ENCODE measurements around the gene NBDY.

NBDY gene

DNA sequence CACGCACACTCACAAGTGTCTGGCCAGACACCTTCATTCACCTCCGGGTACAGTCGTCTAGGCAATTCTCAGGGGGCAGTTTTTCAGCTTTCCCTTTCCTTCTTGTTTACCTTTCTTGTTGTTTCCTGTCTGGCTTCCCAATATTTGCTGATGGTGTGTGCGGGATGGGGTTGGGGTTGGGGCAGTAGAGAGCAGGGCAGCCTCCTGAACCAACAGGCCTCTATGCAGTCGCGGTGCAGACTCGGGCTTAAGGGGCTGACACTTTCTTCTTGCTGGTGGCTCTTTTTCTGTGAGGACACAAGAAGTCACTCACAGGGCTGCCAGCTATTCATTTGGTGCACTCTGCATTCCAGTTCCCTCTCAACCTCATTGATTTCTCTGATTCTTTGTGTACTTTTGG, 56.4 kb downstream of the NBDY start:
- DNase-seq (ENCODE audit: low read depth): no peak

DNA sequence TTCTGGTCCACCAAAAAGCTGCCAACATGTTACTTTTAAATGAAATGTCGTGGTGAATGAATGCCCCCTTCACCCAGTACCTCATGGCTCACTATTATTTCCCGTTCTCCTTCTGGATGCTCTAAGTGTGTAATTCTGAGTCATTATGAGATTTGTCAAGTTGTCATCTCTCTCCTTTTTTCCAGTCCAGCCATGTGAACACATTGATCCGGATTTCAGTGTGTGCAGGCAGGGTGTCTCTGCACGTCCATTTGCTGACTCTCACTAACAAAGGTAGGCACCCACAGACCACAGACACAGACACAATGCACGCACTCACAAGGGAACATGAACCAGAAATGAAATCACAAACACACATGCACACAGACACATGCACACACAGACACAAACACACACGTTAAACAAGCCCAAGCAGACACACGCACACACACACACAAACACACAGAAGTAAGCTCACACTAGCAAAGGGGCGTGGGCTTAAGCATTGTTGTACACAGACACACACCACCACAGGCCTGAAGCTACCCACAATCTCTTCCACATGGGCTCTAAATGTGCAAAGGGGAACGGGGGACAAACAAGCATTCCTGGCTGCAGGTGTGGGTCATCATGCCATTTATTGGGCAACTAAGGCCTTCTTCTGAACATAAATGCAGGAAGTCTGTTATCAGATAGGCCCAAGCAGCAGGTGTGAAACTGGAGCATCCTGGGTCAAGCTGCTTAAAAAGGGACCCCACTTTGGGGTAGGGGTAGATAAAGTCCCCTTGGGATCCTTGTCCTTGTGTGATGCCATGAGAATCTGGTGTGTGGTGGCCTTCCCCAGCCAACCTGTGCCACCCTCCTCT, 58.1 kb downstream of the NBDY start:
- DNase-seq (ENCODE audit: low read depth): no peak

DNA sequence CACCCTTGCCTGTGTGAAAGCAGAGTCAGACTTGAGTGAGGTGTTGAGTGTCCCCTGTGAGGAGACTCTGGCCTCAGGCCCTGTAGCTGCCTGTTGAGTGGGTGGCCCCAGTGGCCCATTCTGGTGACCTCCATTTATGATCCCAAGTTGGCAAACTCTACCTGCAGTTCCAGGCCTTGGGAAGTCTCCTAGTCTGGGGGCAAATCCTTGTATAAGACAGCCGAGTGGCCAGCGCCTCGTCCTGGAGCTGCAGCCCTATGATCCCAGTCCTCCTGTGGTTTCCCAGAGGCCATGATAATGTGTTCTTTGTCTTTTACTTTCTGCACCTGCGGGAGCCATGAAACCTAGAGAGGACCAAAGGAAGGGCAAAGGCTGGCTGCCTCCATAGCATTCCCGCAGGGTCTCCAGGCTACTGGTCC, 58.7 kb downstream of the NBDY start:
- DNase-seq (ENCODE audit: low read depth): no peak

DNA sequence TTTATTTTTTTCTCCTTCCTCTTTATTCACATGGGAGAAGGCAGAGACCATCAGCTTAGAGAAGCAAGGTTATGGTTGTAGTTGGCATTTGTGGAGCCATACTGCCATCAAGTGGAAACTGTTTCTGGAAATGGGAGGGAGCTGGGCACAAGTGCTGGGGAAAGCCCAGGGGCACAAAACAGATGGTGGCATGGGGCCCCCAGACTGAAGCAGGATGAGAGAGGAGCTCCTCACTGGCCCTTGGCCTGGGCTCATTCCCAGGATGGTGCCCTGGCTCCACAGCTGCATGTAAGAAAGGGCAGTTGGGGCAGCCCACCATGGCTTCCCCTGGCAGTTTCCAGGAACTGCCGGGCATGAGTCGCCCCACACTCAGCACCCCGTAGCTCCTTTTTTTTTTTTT, 59.2 kb downstream of the NBDY start:
- no peak for DNase-seq (ENCODE audit: low read depth)

DNA sequence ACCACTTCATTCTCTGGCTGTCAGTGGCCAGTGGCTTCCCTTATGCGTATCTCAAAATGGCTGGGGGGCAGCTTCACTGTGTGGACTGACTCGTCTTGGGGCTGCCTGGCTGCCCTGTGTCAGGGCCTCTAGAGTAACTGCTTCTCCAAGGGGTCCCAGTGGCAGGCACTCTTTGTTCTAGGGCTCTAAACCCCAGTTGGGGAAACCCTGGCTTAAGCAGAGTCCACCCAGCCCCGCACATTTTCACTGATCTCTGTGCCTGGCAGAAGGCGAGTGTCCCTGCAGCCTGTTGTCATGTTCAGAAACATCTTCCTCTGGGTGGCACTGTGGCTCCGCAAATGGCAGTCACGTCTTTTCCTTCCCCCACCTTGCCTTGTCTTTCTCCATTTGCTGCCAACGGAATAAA, 59.7 kb downstream of the NBDY start:
- DNase-seq (ENCODE audit: low read depth): no peak

DNA sequence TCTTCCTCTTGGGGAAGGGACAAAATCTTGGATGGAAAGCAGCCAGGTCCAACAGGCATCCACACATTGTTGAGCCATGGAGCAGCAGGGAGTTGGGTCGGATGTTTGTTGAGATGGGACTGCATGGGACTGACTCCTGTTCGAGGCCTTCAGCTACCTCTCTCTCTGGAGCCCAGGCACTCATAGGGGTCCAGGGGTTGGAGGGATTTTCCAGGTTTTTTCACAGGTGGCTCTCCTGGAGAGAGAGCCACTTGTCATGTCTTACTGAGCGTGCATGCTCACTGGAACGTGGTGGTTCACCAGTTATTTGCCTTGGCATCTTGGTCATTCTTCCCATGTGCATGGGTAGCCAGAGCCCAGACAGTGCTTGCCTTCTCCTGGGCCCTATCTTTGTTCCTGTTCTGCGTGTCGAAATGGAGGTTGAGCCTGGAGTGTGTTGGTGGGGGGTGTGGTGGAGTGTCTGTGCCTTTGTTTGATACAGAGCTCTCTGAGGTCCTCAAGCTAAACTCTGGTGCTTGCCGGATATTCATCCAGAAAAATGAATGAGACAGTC, 60.6 kb downstream of the NBDY start:
- DNase-seq (ENCODE audit: low read depth): no peak

DNA sequence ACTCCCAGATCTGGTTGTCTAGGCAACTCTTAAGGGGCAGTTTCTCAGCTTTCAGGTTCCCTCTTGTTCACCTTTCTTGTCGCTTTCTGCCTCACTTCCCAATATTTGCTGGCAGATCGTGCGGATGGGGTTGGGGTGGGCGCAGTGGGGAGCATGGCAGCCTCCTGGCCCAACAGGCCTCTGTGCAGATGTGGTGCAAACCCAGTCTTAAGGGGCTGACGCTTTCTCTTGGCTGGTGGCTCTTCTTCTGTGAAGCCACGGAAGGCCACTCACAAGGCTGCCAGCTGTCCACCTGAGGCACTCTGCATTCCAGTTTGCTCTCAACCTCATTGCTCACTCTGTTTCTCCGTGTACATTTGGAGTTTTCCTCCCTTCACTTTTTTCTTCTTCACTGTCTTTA, 61.7 kb downstream of the NBDY start:
- DNase-seq (ENCODE audit: low read depth): no peak

DNA sequence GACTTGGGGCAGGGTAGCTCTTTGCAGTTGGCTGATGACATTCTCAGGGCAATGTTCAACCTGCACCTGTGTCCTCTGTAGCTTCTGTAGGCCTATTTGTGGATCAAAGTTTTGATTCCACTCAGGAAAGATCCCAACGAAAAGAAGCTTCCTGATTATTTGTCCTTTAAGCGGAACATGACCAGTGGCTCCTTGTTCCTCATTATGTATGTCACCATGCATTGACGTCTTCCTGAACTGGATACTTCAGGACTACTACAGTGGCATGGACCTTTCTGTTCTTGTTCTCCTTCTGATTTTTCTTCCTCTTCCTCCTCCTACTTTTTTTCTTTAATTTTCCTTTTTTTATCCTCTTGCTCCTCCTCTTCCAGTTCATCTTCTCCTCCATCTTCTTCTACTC, 62.4 kb downstream of the NBDY start:
- DNase-seq (ENCODE audit: low read depth): no peak

DNA sequence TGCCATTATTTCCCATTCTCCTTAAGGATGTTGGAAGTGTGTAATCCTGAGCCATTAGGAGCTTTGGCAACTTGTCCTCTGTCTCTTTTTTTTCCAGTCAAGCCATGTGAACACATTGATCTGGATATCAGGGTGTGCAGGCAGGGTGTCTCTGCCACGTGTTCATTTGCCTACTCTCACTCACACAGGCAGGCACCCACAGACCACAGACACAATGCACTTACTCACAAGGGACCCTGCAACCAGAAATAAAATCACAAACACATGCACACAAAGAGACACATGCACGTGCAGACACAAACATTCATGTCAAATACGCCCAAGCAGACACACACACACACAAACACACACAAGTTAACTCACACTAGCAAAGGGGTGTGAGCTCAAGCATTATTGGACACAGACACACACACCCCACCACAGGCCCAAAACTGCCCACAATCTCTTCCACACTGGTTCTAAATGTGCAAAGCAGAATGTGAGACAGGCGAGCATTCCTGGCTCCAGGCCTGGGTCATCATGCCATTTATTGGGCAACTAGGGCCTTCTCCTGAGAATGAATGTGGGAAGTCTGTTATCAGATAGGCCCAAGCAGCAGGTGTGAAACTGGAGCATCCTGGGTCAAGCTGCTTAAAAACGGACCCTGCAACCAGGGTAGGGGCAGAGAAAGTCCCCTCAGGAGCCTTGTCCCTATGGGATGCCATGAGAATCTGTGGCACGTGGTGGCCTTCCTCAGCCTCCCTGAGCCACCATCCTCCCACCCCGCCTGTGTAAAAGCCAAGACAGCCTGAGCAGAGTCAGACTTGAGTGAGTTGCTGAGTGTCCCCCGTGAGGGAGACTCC, 63.4 kb downstream of the NBDY start:
- no peak for DNase-seq (ENCODE audit: low read depth)

DNA sequence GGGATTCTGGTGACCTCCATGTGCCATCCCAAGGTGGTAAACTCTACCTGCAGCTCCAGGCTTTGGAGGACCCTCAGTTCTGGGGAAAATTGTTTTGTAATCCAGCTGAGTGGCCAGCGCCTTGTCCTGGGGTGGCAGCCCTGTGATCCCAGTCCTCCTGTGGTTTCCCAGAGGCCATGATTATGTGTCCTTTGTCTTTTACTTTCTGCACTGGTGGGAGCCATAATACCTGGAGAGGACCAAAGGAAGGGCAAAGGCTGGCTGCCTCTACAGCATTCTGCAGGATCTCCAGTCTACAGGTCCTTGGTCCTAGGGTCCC, 64.0 kb downstream of the NBDY start:
- DNase-seq (ENCODE audit: low read depth): no peak

DNA sequence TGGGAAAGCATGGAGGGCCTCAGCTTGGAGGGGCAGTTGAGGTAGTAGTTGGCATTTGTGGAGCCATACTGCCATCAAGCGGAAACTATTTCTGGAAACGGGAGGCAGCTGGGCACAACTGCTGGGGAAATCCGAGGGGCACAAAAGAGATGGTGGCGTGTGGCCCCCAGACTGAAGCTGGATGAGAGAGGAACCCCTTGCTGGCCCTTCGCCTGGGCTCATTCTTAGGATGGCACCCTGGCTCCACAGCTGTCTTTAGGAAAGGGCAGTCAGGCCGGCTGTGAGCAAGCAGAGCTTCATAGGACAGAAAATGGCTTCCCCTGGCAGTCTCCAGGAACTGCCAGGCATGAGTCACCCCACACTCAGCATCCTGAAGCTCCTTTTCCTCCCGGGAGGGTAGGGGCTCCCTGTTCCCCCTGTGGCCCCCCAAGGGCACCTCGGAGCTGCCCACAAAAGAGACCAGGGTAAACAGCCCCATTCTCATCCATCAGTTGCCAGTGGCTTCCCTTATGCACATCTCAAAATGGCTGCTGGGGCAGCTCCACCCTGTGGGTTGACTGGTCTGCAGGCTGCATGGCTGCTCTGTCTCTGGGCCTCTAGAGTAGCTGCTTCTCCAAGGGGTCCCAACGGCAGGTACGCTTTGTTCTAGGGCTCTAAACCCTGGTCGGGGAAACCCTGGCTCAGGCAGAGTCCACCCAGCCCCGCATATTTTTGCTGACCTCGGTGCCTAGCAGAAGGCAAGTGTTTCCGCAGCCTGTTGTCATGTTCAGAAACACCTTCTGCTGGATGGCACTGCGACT, 64.7 kb downstream of the NBDY start:
- DNase-seq (ENCODE audit: low read depth): no peak

DNA sequence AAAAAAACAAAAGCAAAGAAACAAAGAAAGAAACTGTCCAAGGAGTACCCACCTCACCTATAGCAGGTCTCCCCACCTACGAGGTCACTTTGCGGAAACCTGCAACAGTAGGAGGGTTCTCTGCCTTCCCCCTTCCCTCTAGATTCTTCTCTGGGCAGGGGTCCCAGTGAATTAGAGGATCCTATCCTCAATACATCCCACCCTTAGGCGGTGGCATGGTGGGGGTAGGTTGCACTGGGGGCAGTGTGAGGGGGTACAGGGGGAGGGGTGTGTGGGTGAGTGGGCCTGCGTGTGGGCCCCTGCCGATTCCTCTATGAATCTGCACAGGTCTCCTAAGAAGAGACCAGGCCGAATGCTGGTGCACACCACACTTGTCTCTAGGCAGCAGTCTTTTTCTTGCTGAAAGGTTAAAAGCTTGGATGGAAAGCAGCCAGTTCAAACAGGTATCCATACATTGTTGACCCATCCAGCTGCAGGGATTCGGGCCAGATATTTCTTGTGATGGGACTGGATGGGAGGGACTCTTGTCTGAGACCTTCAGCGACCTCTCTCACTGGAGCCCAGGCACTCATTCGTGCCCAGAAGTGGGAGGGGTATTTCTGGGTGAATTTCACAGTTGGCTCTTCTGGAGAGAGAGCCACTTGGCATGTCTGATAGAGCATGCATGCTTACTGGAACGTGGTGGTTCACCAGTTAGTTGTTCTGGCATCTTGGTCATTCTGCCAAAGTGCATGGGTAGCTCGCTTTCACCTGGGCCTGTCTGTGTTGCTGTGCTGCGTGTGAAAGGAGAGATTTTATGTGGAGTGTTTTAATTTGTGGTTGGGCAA, 65.6 kb downstream of the NBDY start:
- DNase-seq (ENCODE audit: low read depth): no peak

DNA sequence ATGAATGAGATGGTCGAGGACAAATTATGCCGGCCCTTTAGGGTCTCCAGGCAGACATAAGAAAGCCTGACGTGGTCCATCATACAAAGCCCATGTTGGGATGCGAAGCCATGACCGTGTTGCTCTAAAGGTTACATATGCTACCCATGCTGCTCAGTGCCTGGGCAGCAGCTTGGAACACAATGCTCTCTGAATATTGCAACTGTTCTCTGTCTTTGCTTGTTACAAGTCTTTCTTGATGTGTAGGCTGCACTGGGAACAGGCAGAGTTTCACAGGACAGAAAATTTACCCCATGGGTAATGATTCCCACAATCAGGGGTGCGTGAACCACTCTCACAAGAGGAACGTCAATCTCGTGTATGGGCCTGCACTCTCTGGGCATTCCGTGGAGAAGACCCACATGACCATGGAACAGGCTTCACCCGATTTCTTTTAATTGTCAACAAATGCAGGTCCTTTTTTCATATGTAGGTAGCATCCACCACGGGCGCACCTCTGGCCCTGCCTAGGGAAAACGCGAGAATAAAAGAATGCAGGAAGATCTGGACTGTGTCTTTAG, 66.3 kb downstream of the NBDY start:
- no peak for DNase-seq (ENCODE audit: low read depth)

DNA sequence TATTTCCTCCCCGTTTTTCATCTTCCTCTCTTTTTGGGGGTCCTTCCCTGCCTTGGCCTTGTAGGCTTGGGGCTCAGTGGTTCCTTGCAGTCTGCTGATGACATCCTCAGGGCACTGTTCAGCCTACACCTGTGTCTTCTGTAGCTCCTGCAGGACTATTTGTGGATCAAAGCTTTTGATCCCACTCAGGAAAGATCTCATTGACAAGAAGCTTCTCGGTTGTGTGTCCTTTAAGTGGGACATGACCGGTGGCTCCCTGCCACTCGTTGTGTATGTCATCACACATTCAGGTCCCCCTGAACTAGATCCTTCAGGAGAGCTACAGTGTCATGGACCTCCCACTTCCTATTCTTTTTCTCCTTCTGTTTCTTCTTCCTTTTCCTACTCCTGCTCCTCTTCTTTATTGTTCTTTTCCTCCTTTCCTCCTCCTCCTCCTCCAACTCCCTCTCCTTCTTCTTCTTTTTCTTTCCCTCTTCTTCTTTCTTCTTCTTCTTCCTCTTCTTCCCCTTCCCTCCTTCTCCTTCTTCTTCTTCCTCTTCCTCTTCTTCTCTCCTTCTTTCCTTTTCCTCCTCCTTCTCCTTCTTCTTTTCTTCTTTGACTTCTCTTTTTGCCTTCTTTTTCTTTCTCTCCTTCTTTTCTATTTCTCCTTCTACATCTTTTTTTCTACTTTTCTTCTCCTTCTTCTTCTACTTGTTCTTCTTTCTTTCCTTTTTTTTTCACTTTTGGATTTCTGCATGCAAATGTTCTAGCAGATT, 67.8 kb downstream of the NBDY start:
- no peak for DNase-seq (ENCODE audit: low read depth)

DNA sequence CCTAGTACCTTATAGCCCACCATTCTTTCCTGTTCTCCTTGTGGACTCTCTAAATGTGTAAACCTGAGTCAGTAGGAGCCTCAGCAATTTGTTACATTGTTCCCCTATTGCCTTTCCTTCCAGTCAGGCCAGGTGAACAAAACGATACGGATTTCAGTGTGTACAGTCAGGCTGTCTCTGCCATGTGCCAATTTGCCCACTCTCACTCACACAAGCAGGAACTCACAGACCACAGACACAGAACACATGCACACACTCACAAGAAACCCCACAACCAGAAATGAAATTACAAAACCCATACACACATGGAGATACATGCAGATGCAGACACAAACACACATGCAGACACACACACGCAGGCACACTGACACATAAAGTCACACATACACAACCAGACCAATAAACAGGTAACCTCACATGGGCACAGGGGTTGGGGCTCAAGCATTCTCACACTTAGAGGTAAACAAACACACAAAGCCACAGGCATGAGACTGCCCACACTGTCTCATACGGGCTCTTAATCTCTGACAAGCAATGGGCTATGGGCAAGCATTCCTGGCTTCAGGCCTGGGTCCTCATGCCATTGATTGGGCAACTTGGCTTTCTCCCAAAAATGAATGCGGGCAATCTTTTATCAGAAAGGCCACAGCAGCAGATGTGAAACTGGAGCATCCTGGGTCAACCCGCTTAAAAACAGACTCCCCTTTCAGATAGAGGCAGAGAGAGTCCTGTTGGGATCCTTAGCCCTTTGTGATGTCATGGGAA, 68.7 kb downstream of the NBDY start:
- DNase-seq (ENCODE audit: low read depth): no peak

DNA sequence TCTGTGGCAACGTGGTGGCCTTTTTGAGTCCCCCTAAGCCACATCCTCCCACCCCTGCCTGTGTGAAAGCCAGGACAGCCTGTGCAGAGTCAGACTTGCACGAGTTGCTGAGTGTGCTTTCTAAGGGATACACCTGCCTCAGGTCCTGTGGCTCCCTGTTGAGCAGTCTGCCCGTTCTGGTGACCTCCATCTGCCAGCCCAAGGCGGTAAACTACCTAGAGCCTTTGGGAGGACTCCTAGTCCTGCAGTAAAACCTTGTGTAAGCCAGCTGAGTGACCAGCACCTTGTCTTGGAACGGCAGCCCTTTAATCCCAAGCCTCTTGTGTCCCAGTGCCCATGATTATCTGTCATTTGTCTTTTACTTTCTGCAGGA, 69.3 kb downstream of the NBDY start:
- DNase-seq (ENCODE audit: low read depth): no peak

DNA sequence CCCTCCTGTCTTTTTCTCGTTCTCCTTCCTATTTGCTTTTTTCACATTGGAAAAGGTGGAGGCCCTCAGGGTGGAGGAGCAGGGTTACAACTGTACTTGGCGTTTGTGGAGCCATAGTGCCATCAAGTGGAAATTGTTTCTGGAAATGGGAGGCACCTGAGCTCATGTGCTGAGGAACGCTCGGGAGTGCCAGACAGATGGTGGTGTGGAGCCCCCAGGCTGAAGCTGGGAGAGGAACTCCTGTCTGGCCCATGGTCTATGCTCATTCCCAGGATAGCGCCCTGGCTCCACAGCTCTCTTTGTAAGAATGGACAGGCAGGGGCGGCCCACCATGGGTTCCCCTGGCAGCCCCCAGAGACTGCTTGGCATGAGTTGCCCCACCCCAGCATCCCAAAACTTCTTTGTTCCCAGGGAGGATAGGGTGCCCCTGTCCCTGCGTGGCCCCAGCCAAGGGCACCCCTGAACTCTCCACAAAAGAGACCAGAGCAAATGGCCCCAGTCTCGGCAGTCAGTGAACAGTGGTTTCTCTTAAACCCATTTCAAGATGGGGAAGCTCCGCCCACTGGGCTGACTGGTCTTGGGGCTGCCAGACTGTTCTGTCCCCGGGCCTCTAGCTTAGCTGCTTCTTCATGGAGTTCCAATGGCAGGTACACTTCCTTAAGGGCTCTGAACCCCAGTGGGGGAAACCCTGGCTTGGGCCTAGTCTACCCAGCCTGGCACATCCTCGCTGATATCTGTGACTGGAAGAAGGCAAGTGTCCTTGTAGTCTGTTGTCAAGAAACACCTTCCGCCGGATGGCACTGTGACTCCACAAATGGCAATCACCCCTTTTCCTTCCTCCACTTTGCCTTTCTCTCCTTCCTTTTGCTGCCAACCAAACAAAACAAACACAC, 70.1 kb downstream of the NBDY start:
- no peak for DNase-seq (ENCODE audit: low read depth)

DNA sequence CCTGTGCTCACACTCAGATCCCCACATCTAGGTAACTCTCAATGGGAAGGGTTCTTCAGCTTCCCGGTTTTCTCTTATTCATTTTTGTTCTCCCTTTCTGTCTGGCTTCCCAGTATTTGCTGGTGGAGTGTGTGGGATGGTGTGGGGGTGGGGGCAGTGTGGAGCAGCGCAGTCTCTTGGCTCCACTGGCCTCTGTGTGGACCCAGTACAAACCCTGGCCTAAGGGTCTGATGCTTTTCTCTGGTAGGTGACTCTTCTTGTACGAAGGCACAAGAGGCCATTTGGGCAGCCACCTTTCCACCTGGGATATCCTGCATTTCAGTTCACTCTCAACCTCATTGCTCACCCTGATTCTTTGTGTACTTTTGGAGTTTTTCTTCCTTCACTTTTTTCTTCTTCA, 71.3 kb downstream of the NBDY start:
- no peak for DNase-seq (ENCODE audit: low read depth)

DNA sequence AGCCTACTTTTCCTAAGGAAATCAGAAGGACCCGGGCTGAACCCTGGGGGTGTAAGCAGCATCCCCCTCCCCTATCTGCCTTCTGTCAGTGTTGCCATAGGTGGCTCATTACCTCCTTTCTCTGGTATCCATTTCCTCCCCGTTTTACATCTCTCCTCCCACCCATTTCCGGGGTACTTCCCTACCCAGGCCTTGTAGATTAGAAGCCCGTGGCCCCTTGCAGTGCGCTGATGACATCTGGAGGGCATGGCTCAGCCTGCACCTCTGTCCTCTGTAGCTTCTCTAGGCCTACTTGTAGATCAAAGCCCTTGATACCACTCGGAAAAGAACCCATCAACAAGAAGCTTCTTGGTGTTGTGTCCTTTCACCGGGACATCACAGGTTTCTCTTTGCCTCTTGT, 71.8 kb downstream of the NBDY start:
- peak; percentile 50 for DNase-seq (ENCODE audit: low read depth)

All from T follicular helper cell (primary cell).